H1 (cell line): ENCODE measurements around the gene GALNTL6. TPM values are rescaled to one million over a fixed set of nuclear protein-coding genes. Genes with fewer than 3 reads are reported as not detected.

ENCODE experiments used
- CTCF ChIA-PET: fragments of 300-600 bp; sonication (Branson Sonifier 250); formaldehyde crosslinking; loops from one replicate; lab custom pipeline; 2021; ENCODE audit not compliant: partially characterized antibody; lab: Charles Lee
- POLR2A ChIA-PET: fragments of 300-600 bp; sonication (Branson Sonifier 250); formaldehyde crosslinking; loops from one replicate; lab custom pipeline; 2021; ENCODE audit warnings: inconsistent platforms; ENCODE audit not compliant: partially characterized antibody; lab: Charles Lee
- DNase-seq, 2 experiments: peaks; one replicate each; pipeline versions ENCODE4 v3.0.0 to v3.0.0-alpha.2; 2010 to 2022; ENCODE audit warnings: low spot score in 2 of 2, low read depth in 1 of 2, mixed read lengths in 1 of 2
- FAIRE-seq: peaks from 2 replicates; lab custom pipeline; 2011; peaks lifted over from hg19 to GRCh38; lab: Jason Lieb, UNC
- H2AFZ ChIP-seq: 2 replicates; pipeline ENCODE4 v1.8.1; 2012; ENCODE audit warnings: low read length, inconsistent platforms
- H2AK5ac ChIP-seq: 2 replicates; pipeline ENCODE4 v1.6.1; 2013; ENCODE audit warnings: low read depth, low read length
- H2BK120ac ChIP-seq: replicated peaks from 2 replicates; pipeline ENCODE3; 2013; ENCODE audit warnings: low read depth, low read length, inconsistent platforms
- H2BK12ac ChIP-seq: 2 replicates; pipeline ENCODE4 v1.6.1; 2013; ENCODE audit warnings: low read depth, low read length
- H2BK15ac ChIP-seq: 2 replicates; pipeline ENCODE4 v1.6.1; 2013; ENCODE audit warnings: low read length
- H2BK20ac ChIP-seq: 2 replicates; pipeline ENCODE4 v1.6.1; 2013; ENCODE audit warnings: low read length
- H2BK5ac ChIP-seq: 2 replicates; pipeline ENCODE4 v1.6.1; 2013; ENCODE audit warnings: low read depth, low read length
- H3K14ac ChIP-seq: 2 replicates; pipeline ENCODE4 v1.6.1; 2013; ENCODE audit warnings: inconsistent platforms; ENCODE audit not compliant: insufficient read length
- H3K18ac ChIP-seq: 2 replicates; pipeline ENCODE4 v1.6.1; 2013; ENCODE audit warnings: low read length; ENCODE audit errors: extremely low read depth
- H3K23ac ChIP-seq: 2 replicates; pipeline ENCODE4 v1.6.1; 2013; ENCODE audit warnings: inconsistent platforms; ENCODE audit not compliant: insufficient read length
- H3K23me2 ChIP-seq: 2 replicates; pipeline ENCODE4 v1.6.1; 2013; ENCODE audit warnings: low read depth, low read length
- H3K27ac ChIP-seq: 2 replicates; pipeline ENCODE4 v1.6.1; 2011; ENCODE audit warnings: low read depth, low read length, inconsistent platforms
- H3K27me3 ChIP-seq, 4 experiments: replicated peaks in 1 of 4; 1 replicate in 1 of 4; 2 replicates in 3 of 4; pipeline versions ENCODE4 v1.6.1 to v1.8.1; 2011 to 2013; ENCODE audit warnings: low read length in 3 of 4, mild to moderate bottlenecking in 3 of 4, inconsistent platforms in 2 of 4, mixed read lengths in 2 of 4, moderate library complexity in 1 of 4; ENCODE audit not compliant: control insufficient read depth in 3 of 4, insufficient read depth in 3 of 4; ENCODE audit errors: extremely low read depth in 1 of 4
- H3K36me3 ChIP-seq, 4 experiments: 2 replicates each; pipeline versions ENCODE4 v1.6.1 to v1.8.1; 2011 to 2013; ENCODE audit warnings: mild to moderate bottlenecking in 4 of 4, low read length in 3 of 4, moderate library complexity in 2 of 4, control low read depth in 1 of 4, inconsistent platforms in 1 of 4; ENCODE audit not compliant: insufficient read depth in 4 of 4, control insufficient read depth in 2 of 4
- H3K4ac ChIP-seq: replicated peaks from 2 replicates; pipeline ENCODE3; 2013; ENCODE audit warnings: low read length, low read depth, mixed read lengths, inconsistent platforms; ENCODE audit not compliant: insufficient read length
- H3K4me1 ChIP-seq, 4 experiments: replicated peaks in 1 of 4; 1 replicate in 1 of 4; 2 replicates in 3 of 4; pipeline versions ENCODE4 v1.6.1 to v1.8.1; 2011 to 2013; ENCODE audit warnings: low read length in 3 of 4, inconsistent platforms in 2 of 4, mixed read lengths in 1 of 4; ENCODE audit not compliant: insufficient read depth in 4 of 4, control insufficient read depth in 3 of 4
- H3K4me2 ChIP-seq, 2 experiments: 2 replicates each; pipeline versions ENCODE4 v1.6.1 to v1.8.1; 2011 to 2013; ENCODE audit warnings: low read depth in 2 of 2, low read length in 2 of 2, control low read depth in 1 of 2, inconsistent platforms in 1 of 2, mild to moderate bottlenecking in 1 of 2; ENCODE audit not compliant: insufficient read depth in 1 of 2
- H3K4me3 ChIP-seq, 4 experiments: fragments of 200-600, 300-600 bp in 1 of 4; sonication (generic), shearing (Covaris generic), sonication (Bioruptor Twin) in 1 of 4; 2 replicates each; pipeline versions ENCODE4 v1.5.1 to v1.8.1; 2011 to 2016; ENCODE audit warnings: low read length in 4 of 4, low read depth in 3 of 4, control low read depth in 2 of 4, inconsistent platforms in 2 of 4, mild to moderate bottlenecking in 2 of 4, mixed read lengths in 1 of 4, moderate library complexity in 1 of 4; ENCODE audit not compliant: insufficient read depth in 2 of 4; ENCODE audit errors: extremely low read depth in 1 of 4
- H3K56ac ChIP-seq: replicated peaks from 2 replicates; pipeline ENCODE3; 2013; ENCODE audit warnings: low read depth, mild to moderate bottlenecking, mixed read lengths, low read length, inconsistent platforms; ENCODE audit not compliant: insufficient read length
- H3K79me1 ChIP-seq: 2 replicates; pipeline ENCODE4 v1.6.1; 2013; ENCODE audit warnings: low read depth, low read length, control low read depth
- H3K79me2 ChIP-seq, 2 experiments: 2 replicates each; pipeline versions ENCODE4 v1.6.1 to v1.8.1; 2012 to 2013; ENCODE audit warnings: low read length in 2 of 2, mild to moderate bottlenecking in 2 of 2, inconsistent platforms in 1 of 2; ENCODE audit not compliant: insufficient read depth in 2 of 2, control insufficient read depth in 1 of 2
- H3K9ac ChIP-seq, 4 experiments: replicated peaks in 1 of 4; 1 replicate in 1 of 4; 2 replicates in 3 of 4; pipeline versions ENCODE4 v1.6.1 to v1.8.1; 2011 to 2013; ENCODE audit warnings: low read depth in 3 of 4, low read length in 3 of 4, control low read depth in 2 of 4, mild to moderate bottlenecking in 2 of 4, moderate library complexity in 2 of 4, inconsistent platforms in 1 of 4; ENCODE audit errors: extremely low read depth in 1 of 4
- H3K9me3 ChIP-seq, 2 experiments: 2 replicates each; pipeline versions ENCODE4 v1.6.1 to v1.8.1; 2012 to 2013; ENCODE audit warnings: mild to moderate bottlenecking in 2 of 2, moderate library complexity in 2 of 2, control low read depth in 1 of 2, inconsistent platforms in 1 of 2, low read depth in 1 of 2, low read length in 1 of 2, mixed read lengths in 1 of 2; ENCODE audit not compliant: insufficient read depth in 2 of 2
- H4K20me1 ChIP-seq, 2 experiments: replicated peaks in 1 of 2; 2 replicates each; pipeline versions ENCODE3 to v1.8.1; 2011 to 2013; ENCODE audit warnings: inconsistent platforms in 2 of 2, low read length in 2 of 2, mild to moderate bottlenecking in 1 of 2; ENCODE audit not compliant: insufficient read depth in 2 of 2, control insufficient read depth in 1 of 2
- H4K5ac ChIP-seq: 2 replicates; pipeline ENCODE4 v1.6.1; 2013; ENCODE audit warnings: low read length, low read depth, mixed read lengths, inconsistent platforms; ENCODE audit not compliant: insufficient read length
- H4K8ac ChIP-seq: 2 replicates; pipeline ENCODE4 v1.8.0; 2013; ENCODE audit warnings: mild to moderate bottlenecking, moderate library complexity, low read length, inconsistent platforms; ENCODE audit not compliant: insufficient read depth; ENCODE audit errors: extremely low read depth
- H4K91ac ChIP-seq: replicated peaks from 2 replicates; pipeline ENCODE3; 2013; ENCODE audit warnings: low read length, mixed read lengths, inconsistent platforms; ENCODE audit not compliant: insufficient read length
- ASH2L ChIP-seq: fragments of 200-600, 300-600 bp; sonication (generic); IDR thresholded peaks from one replicate; pipeline ENCODE4 v1.7.1; 2017; ENCODE audit warnings: low read length
- CHD2 ChIP-seq: IDR thresholded peaks from 2 replicates; pipeline ENCODE4 v1.6.1; 2012; ENCODE audit warnings: low read length, improper control_type of control experiment
- HDAC2 ChIP-seq, 2 experiments: fragments of 300-600 bp in 1 of 2; sonication (generic) in 1 of 2; IDR thresholded peaks; 2 replicates each; pipeline ENCODE4 v1.6.1; 2011 to 2012; ENCODE audit warnings: low read depth in 2 of 2, low read length in 2 of 2, mild to moderate bottlenecking in 2 of 2, moderate library complexity in 2 of 2, borderline replicate concordance in 1 of 2, inconsistent platforms in 1 of 2
- HDAC6 ChIP-seq: IDR thresholded peaks from one replicate; pipeline ENCODE4 v1.7.1; 2012; ENCODE audit warnings: low read depth, mild to moderate bottlenecking, inconsistent platforms, low read length, moderate library complexity
- JUN ChIP-seq: IDR thresholded peaks from 2 replicates; pipeline ENCODE4 v1.6.1; 2011; ENCODE audit warnings: low read depth, mild to moderate bottlenecking, improper control_type of control experiment, low read length
- NRF1 ChIP-seq: IDR thresholded peaks from 2 replicates; pipeline ENCODE4 v1.6.1; 2011; ENCODE audit warnings: mild to moderate bottlenecking, low read depth, low read length, improper control_type of control experiment
- POLR2AphosphoS5 ChIP-seq: IDR thresholded peaks from 2 replicates; pipeline ENCODE4 v1.6.1; 2011; ENCODE audit warnings: low read depth, low read length
- RAD21 ChIP-seq, 2 experiments: IDR thresholded peaks in 1 of 2; conservative IDR thresholded peaks in 1 of 2; 2 replicates each; pipeline ENCODE4 v1.6.1; 2011; ENCODE audit warnings: low read depth in 2 of 2, low read length in 2 of 2, improper control_type of control experiment in 1 of 2, inconsistent platforms in 1 of 2, mild to moderate bottlenecking in 1 of 2, moderate library complexity in 1 of 2
- RBBP5 ChIP-seq: IDR thresholded peaks from 2 replicates; pipeline ENCODE4 v1.7.1; 2012; ENCODE audit warnings: low read depth, mild to moderate bottlenecking, inconsistent platforms, low read length, moderate library complexity, borderline replicate concordance
- SIX5 ChIP-seq: IDR thresholded peaks from 2 replicates; pipeline ENCODE4 v1.6.1; 2011; ENCODE audit warnings: mild to moderate bottlenecking, low read depth, low read length
- TEAD4 ChIP-seq: IDR thresholded peaks from 2 replicates; pipeline ENCODE4 v1.6.1; 2012; ENCODE audit warnings: low read depth, low read length, inconsistent platforms, mixed read lengths
- USF2 ChIP-seq: IDR thresholded peaks from 2 replicates; pipeline ENCODE4 v1.6.1; 2011; ENCODE audit warnings: low read length, improper control_type of control experiment
- polyA plus RNA-seq, 7 experiments: library from polyadenylated mRNA; depleted of rRNA in 3 of 7; stranded (reverse) in 5 of 7; unstranded in 2 of 7; fragments of >200 nt in 5 of 7; fragments of 200-250 nt in 2 of 7; gene quantifications; 1 replicate in 5 of 7; 2 replicates in 1 of 7; 4 replicates in 1 of 7; pipeline versions ENCODE4 v1.2.1 to v1.2.3, GENCODE V29; 2011 to 2013; ENCODE audit warnings: missing spikeins in 2 of 7, mixed read lengths in 2 of 7
- total RNA-seq: library from RNA; stranded (reverse); fragmentation: NEBNext Ultra II Directional; extraction: Animal tissue kit (Norgen Biotek cat#: 25700); gene quantifications from 2 replicates; pipeline ENCODE4 v1.2.1, GENCODE V29; 2021

GALNTL6 gene
- total and polyA plus RNA-seq, 2 of the 8 experiments (the other 6 are each of a cell fraction or from before 2014, with no cell fraction given): 0.03 to 0.32 TPM

DNA sequence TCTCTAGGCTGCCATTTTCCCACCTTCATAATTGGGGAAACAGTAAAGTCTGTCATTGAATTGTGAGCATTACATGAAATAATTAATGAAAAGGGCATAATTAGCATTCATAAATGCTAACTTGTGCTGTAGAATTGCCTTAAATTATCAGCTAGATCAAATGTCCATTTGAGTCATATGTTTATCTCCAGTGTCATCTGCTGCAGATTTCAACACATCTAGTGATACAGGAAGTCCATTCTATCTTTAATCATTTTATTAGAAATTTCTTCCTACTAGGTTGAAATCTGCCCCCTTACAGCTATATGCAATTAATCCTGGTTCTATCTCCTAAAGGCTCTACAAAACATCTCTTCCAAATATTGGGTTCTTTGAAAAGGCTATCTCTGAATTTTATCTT lies 1115.1 kb downstream of the GALNTL6 start:
- H3K18ac ChIP-seq: no peak overlapping the region
- H3K4ac ChIP-seq: no peak overlapping the region
- no peaks in the 10 kb centered on the region for H3K9me3 ChIP-seq
- DNase-seq (no peak), FAIRE-seq (no peak)
- H4K91ac ChIP-seq: no peak overlapping the region
- H3K4me2 ChIP-seq: no peak overlapping the region
- H2AK5ac ChIP-seq: no peak overlapping the region
- no peak overlapping the region for H4K8ac ChIP-seq
- H3K79me1 ChIP-seq: no peaks in the 10 kb centered on the region
- H4K20me1 ChIP-seq: no peaks in the 10 kb centered on the region
- no peak overlapping the region for H3K23ac ChIP-seq
- CTCF ChIA-PET: no interaction called here
- H2BK120ac ChIP-seq: no peak overlapping the region
- no peak overlapping the region for H3K4me3 ChIP-seq
- H3K36me3 ChIP-seq: no peaks in the 10 kb centered on the region
- H3K23me2 ChIP-seq: no peaks in the 10 kb centered on the region
- no peak overlapping the region for H2AFZ ChIP-seq
- H3K56ac ChIP-seq: no peak overlapping the region
- H2BK5ac ChIP-seq: no peak overlapping the region
- POLR2A ChIA-PET: no interaction called here
- no peaks in the 10 kb centered on the region for H3K27me3 ChIP-seq
- TF ChIP-seq CHD2: no peak
- TF ChIP-seq SIX5: no peak
- no peak for TF ChIP-seq TEAD4
- TF ChIP-seq JUN: no peak
- no peak for TF ChIP-seq RBBP5
- no peak for TF ChIP-seq POLR2AphosphoS5
- TF ChIP-seq HDAC2 (IDR thresholded peaks at IDR 0.05; ENCODE audit: borderline replicate concordance in 1 of 2, low read depth in 2 of 2, low read length in 2 of 2): no peak
- TF ChIP-seq RAD21 (IDR thresholded peaks at IDR 0.05 in 1 of 2, conservative IDR thresholded peaks at IDR 0.05 in 1 of 2; ENCODE audit: low read depth in 2 of 2, low read length in 2 of 2): no peak
- TF ChIP-seq HDAC6: no peak
- TF ChIP-seq NRF1: no peak
- TF ChIP-seq ASH2L: no peak
- TF ChIP-seq USF2: no peak
- TF ChIP-seq, all 59 proteins: peak for 0
- H2BK20ac ChIP-seq: no peak overlapping the region
- H2BK15ac ChIP-seq: no peak overlapping the region
- H3K14ac ChIP-seq: no peak overlapping the region
- no peaks in the 10 kb centered on the region for H3K4me1 ChIP-seq
- no peak overlapping the region for H2BK12ac ChIP-seq
- no peak overlapping the region for H4K5ac ChIP-seq
- no peak overlapping the region for H3K9ac ChIP-seq
- no peaks in the 10 kb centered on the region for H3K79me2 ChIP-seq
- H3K27ac ChIP-seq: no peak overlapping the region
